BE2C (cell line): ENCODE measurements around the gene FBXW12.

Source experiments
- DNase-seq: peaks from one replicate; pipeline ENCODE4 v3.0.0-alpha.2; 2020
- H3K27me3 ChIP-seq: fragments of 250-450 bp; sonication (Bioruptor Pico); 2 replicates; pipeline ENCODE4 v1.5.1; 2020; ENCODE audit warnings: mild to moderate bottlenecking
- H3K36me3 ChIP-seq: fragments of 250-450 bp; sonication (Bioruptor Pico); 2 replicates; pipeline ENCODE4 v1.5.1; 2020; ENCODE audit warnings: mild to moderate bottlenecking
- H3K4me1 ChIP-seq: fragments of 250-450 bp; sonication (Bioruptor Pico); 2 replicates; pipeline ENCODE4 v1.5.1; 2020
- H3K4me3 ChIP-seq: 2 replicates; pipeline ENCODE4 v1.5.1; 2011; ENCODE audit warnings: low read depth, low read length
- H3K9me3 ChIP-seq: fragments of 250-450 bp; sonication (Bioruptor Pico); 2 replicates; pipeline ENCODE4 v1.5.1; 2020
- TF ChIP-seq, protein P1 (sequence below): IDR thresholded peaks from 2 replicates; pipeline ENCODE4 v1.5.1; 2012; ENCODE audit warnings: mild to moderate bottlenecking, low read depth, low read length

The FBXW12 gene

DNA sequence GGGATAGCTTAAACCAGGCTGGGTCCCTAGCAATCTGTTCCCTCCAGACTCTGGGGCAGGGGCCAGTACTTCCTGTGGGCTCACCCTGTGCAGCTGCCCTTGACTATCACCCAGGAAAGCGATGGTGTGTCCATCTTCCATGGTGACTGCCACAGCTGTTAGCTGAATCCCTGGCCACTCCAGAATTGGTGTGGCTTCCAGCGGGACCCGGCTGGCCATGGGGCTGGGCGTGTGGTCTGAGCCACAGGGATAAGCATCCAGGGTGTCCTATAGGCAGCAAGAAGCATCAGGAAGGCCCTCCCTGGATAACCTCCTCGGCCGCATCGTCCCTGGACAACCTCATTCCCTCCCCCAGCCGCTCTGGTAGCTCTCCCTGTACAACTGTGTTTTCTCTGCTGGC is 50.7 kb downstream of the FBXW12 start:
- Histone ChIP-seq H3K36me3 (no peaks in the 10 kb centered on the region), H3K4me3 (no peak overlapping the region), H3K27me3 (no peaks in the 10 kb centered on the region), H3K9me3 (no peaks in the 10 kb centered on the region), H3K4me1 (no peaks in the 10 kb centered on the region)
- DNase-seq, result no peak
- TF ChIP-seq, protein P1, sequence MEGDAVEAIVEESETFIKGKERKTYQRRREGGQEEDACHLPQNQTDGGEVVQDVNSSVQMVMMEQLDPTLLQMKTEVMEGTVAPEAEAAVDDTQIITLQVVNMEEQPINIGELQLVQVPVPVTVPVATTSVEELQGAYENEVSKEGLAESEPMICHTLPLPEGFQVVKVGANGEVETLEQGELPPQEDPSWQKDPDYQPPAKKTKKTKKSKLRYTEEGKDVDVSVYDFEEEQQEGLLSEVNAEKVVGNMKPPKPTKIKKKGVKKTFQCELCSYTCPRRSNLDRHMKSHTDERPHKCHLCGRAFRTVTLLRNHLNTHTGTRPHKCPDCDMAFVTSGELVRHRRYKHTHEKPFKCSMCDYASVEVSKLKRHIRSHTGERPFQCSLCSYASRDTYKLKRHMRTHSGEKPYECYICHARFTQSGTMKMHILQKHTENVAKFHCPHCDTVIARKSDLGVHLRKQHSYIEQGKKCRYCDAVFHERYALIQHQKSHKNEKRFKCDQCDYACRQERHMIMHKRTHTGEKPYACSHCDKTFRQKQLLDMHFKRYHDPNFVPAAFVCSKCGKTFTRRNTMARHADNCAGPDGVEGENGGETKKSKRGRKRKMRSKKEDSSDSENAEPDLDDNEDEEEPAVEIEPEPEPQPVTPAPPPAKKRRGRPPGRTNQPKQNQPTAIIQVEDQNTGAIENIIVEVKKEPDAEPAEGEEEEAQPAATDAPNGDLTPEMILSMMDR, result no peak

DNA sequence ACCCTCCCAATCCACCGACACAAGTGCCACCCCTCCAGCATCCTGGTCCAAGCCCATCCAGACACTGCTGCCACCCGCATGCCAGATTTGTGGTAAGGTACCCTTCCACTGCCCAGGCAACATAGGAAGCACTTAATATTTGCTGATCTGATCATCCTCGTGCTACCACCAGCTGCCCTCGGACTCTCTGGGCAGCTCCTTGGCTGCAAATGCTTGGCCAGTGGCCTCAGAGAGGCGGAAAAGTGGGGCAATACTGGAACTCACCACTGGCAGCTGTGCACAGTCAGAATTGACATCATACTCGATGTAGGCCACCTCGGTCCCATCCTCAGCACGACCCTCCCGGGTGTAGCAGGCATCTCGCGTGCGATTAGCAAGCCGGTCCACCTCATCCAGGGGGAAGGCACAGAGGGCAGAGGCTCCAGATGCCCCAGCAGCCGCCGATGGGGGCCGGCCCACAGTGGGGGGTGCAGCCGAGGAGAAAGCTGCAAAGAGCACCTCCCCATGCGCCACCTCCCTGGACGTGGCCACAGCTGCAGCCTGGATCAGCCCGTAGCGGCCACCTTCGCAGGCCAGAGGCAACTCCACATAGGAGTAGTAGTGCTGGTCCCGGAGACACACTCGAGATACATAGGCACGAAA is 51.3 kb downstream of the FBXW12 start:
- no peaks in the 10 kb centered on the region for H3K9me3 ChIP-seq
- TF ChIP-seq, protein P1, result no peak
- no peaks in the 10 kb centered on the region for H3K36me3 ChIP-seq
- no peak overlapping the region for H3K4me3 ChIP-seq
- no peak for DNase-seq
- H3K4me1 ChIP-seq, result no peaks in the 10 kb centered on the region; the same call in 1 of the 2 replicates
- H3K27me3 ChIP-seq, result no peaks in the 10 kb centered on the region

- DNase-seq, result no peak
- no peaks in the 10 kb centered on the region for H3K36me3 ChIP-seq
These were observed 52.1 kb downstream of the FBXW12 start for GRCh38 chr3:48423883-48424695.

DNA sequence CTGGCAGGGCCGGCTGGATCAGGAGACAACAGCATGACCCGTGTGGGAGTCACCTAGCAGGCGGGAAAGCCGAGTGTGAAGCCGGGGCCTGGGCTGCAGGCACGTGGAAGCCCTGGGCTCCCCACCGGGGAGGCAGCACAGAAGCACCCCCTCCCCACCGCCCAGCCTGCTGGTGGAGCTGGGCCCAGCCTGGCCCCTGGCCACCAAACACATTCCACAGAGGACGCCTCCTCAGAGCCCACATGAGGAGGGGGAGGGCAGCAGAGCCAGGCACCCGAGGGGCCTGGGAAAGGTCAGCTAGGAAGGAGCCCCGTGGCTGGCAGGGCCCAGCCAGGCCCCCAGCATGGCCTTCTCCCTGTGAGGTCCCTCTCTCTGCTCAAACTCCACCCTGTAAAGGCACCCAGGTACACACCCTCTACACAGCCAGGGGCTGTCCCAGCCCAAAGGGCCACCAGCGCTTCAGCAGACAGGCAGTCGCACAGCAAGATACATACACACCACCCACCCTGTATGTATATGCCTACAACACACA is 53.3 kb downstream of the FBXW12 start:
- DNase-seq, result no peak
- Histone ChIP-seq H3K4me1 (no peaks in the 10 kb centered on the region; the same call in 1 of the 2 replicates), H3K36me3 (no peaks in the 10 kb centered on the region), H3K27me3 (no peaks in the 10 kb centered on the region), H3K4me3 (no peak overlapping the region), H3K9me3 (no peaks in the 10 kb centered on the region)
- TF ChIP-seq, protein P1, result no peak

More at GRCh38 chr3:48423883-48424695, 52.1 kb downstream of the FBXW12 start:
- Histone ChIP-seq H3K4me1 (no peaks in the 10 kb centered on the region; the same call in 1 of the 2 replicates), H3K27me3 (no peaks in the 10 kb centered on the region), H3K9me3 (no peaks in the 10 kb centered on the region), H3K4me3 (no peak overlapping the region)
- TF ChIP-seq, protein P1, result no peak

GRCh38 chr3:48426401-48426909 is 54.4 kb downstream of the FBXW12 start:
- TF ChIP-seq, protein P1, result no peak
- H3K9me3 ChIP-seq, result no peaks in the 10 kb centered on the region
- no peaks in the 10 kb centered on the region for H3K27me3 ChIP-seq
- no peaks in the 10 kb centered on the region; the same call in 1 of the 2 replicates for H3K4me1 ChIP-seq
- DNase-seq, result no peak
- no peaks in the 10 kb centered on the region for H3K36me3 ChIP-seq
- H3K4me3 ChIP-seq, result no peak overlapping the region
